SJCRH30 (cell line): ENCODE measurements around the gene GDA. TPM values are rescaled to one million over a fixed set of nuclear protein-coding genes. Genes with fewer than 3 reads are reported as not detected.

Experiments used
- DNase-seq, 2 experiments: peaks; one replicate each; pipeline ENCODE4 v3.0.0-alpha.2; 2015 to 2020
- H3K27ac ChIP-seq: fragments of 250-450 bp; sonication (Bioruptor Pico); 2 replicates; pipeline ENCODE4 v1.5.1; 2020; ENCODE audit warnings: mild to moderate bottlenecking, moderate library complexity
- H3K27me3 ChIP-seq: fragments of 250-450 bp; sonication (Bioruptor Pico); 2 replicates; pipeline ENCODE4 v1.5.1; 2020; ENCODE audit warnings: mild to moderate bottlenecking, moderate library complexity
- H3K36me3 ChIP-seq: fragments of 250-450 bp; sonication (Bioruptor Pico); 2 replicates; pipeline ENCODE4 v1.5.1; 2020; ENCODE audit warnings: mild to moderate bottlenecking, moderate library complexity
- H3K4me1 ChIP-seq: fragments of 250-450 bp; sonication (Bioruptor Pico); 2 replicates; pipeline ENCODE4 v1.5.1; 2020; ENCODE audit warnings: mild to moderate bottlenecking, moderate library complexity
- H3K4me3 ChIP-seq: fragments of 250-450 bp; sonication (Bioruptor Pico); 2 replicates; pipeline ENCODE4 v1.5.1; 2020; ENCODE audit warnings: mild to moderate bottlenecking, moderate library complexity
- H3K9me3 ChIP-seq: fragments of 250-450 bp; sonication (Bioruptor Pico); replicated peaks from 2 replicates; pipeline ENCODE4 v1.5.1; 2020; ENCODE audit warnings: mild to moderate bottlenecking, moderate library complexity
- total RNA-seq: library from RNA; depleted of rRNA; stranded (reverse); fragments of >200 nt; shearing (Covaris generic); gene quantifications from 2 replicates; pipeline ENCODE4 v1.2.3, GENCODE V29; 2014

The GDA gene
- total RNA-seq, 1 experiment from 2014 or later, result not detected

DNA sequence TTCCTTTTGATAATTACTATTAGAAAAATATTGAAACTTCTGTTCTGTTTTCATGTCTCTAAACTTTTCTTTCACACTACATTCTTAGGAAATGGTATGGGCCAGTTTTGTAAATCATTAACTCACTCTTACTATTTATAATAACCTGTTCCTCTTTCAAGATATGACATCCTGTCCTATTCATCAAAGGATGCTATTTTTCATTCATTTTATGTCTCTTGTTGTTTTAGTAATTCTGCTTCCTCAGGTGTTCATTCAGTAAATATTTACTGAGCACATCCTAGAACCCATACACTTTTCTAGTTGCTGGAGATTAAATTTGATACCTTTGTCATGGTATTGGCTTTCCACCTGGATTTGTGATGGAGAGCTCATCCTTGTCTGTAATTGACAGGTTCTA lies 58.0 kb downstream of the GDA start:
- Histone ChIP-seq H3K27ac (no peak overlapping the region), H3K27me3 (peaks cover 19% of the 10 kb centered on the region), H3K4me3 (no peak overlapping the region), H3K4me1 (no peaks in the 10 kb centered on the region), H3K36me3 (no peaks in the 10 kb centered on the region), H3K9me3 (no peaks in the 10 kb centered on the region)
- no peak for DNase-seq

- DNase-seq, result no peak
- H3K36me3 ChIP-seq, result no peaks in the 10 kb centered on the region
- H3K4me3 ChIP-seq, result no peak overlapping the region
- no peaks in the 10 kb centered on the region for H3K4me1 ChIP-seq
- no peak overlapping the region for H3K27ac ChIP-seq
- no peaks in the 10 kb centered on the region for H3K9me3 ChIP-seq
- H3K27me3 ChIP-seq, result peaks cover 14% of the 10 kb centered on the region; the same call in 1 of the 2 replicates
Observed at GRCh38 chr9:72210522-72210921, 61.3 kb downstream of the GDA start.

DNA sequence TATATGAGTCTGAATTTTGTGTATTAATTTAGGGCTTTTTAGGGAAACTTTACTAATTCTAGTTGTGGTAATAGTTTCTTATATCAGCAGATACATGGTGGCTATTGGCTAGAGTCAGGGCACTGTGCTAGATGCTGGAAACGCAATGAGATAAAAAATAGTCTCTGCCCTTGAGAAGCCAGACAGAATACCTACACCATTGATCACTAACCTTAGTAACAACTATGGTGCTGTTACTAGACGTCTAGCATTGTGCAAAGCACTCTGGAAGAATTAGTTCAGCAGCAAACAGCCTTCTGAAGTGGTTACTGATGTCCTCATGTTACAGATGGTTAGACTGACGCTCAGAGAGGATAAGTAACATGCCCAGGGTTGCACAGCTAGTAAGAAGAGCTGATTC lies 61.8 kb downstream of the GDA start:
- Histone ChIP-seq H3K4me3 (no peak overlapping the region), H3K36me3 (no peaks in the 10 kb centered on the region), H3K4me1 (no peaks in the 10 kb centered on the region), H3K9me3 (no peaks in the 10 kb centered on the region), H3K27ac (no peak overlapping the region), H3K27me3 (peaks cover 14% of the 10 kb centered on the region; the same call in 1 of the 2 replicates)
- no peak for DNase-seq

- Histone ChIP-seq H3K27ac (no peak overlapping the region), H3K36me3 (no peaks in the 10 kb centered on the region), H3K9me3 (no peaks in the 10 kb centered on the region), H3K27me3 (peaks cover 18% of the 10 kb centered on the region; the same call in 1 of the 2 replicates), H3K4me1 (no peaks in the 10 kb centered on the region), H3K4me3 (no peak overlapping the region)
- no peak for DNase-seq
Observed at GRCh38 chr9:72213906-72214305, 64.7 kb downstream of the GDA start.

GRCh38 chr9:72217306-72217842 lies 68.1 kb downstream of the GDA start:
- no peaks in the 10 kb centered on the region for H3K4me1 ChIP-seq
- H3K36me3 ChIP-seq, result no peaks in the 10 kb centered on the region
- no peak overlapping the region for H3K4me3 ChIP-seq
- H3K27me3 ChIP-seq, result peaks cover 5% of the 10 kb centered on the region; the same call in 1 of the 2 replicates
- no peak overlapping the region for H3K27ac ChIP-seq
- no peak for DNase-seq
- no peaks in the 10 kb centered on the region for H3K9me3 ChIP-seq

DNA sequence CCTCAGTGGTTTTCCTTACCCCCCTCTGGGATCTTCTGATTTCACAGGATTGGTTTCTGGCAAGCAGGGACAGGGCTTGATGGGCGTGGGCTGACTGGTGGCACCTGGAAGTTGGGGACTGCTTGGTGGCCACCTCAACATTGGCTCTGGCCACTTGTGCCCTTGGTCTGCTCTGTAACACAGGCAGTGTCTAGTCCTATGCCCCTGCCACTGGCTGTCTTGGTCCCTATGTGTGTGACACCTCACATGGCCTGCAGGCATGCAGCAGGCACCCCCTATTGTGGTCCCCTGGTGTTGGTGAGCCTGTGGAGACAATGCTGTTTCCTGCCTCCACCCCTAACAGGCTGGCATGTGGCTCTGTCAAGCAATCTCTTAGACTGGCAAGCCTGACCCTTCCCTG lies 71.3 kb downstream of the GDA start:
- H3K27ac ChIP-seq, result no peak overlapping the region
- H3K9me3 ChIP-seq, result no peaks in the 10 kb centered on the region
- H3K36me3 ChIP-seq, result no peaks in the 10 kb centered on the region
- DNase-seq, result no peak
- peaks cover 11% of the 10 kb centered on the region; the same call in 1 of the 2 replicates for H3K27me3 ChIP-seq
- no peak overlapping the region for H3K4me3 ChIP-seq
- no peaks in the 10 kb centered on the region for H3K4me1 ChIP-seq

- DNase-seq, result no peak
- no peaks in the 10 kb centered on the region for H3K4me1 ChIP-seq
- H3K27me3 ChIP-seq, result peaks cover 6% of the 10 kb centered on the region; the same call in 1 of the 2 replicates
- no peak overlapping the region for H3K27ac ChIP-seq
- H3K36me3 ChIP-seq, result no peaks in the 10 kb centered on the region
- H3K9me3 ChIP-seq, result no peaks in the 10 kb centered on the region
- no peak overlapping the region for H3K4me3 ChIP-seq
Observed at GRCh38 chr9:72226146-72226812, 77.0 kb downstream of the GDA start.

- no peaks in the 10 kb centered on the region for H3K9me3 ChIP-seq
Observed at GRCh38 chr9:72228282-72228681, 79.0 kb downstream of the GDA start.

GRCh38 chr9:72232778-72233177 lies 83.5 kb downstream of the GDA start:
- no peak overlapping the region for H3K4me3 ChIP-seq
- H3K36me3 ChIP-seq, result no peaks in the 10 kb centered on the region
- no peaks in the 10 kb centered on the region for H3K27me3 ChIP-seq
- H3K9me3 ChIP-seq, result no peaks in the 10 kb centered on the region
- no peak for DNase-seq
- no peak overlapping the region for H3K27ac ChIP-seq
- no peaks in the 10 kb centered on the region for H3K4me1 ChIP-seq

More at GRCh38 chr9:72228282-72228681, 79.0 kb downstream of the GDA start:
- Histone ChIP-seq H3K27ac (no peak overlapping the region), H3K27me3 (peaks cover 6% of the 10 kb centered on the region; the same call in 1 of the 2 replicates), H3K4me3 (no peak overlapping the region), H3K4me1 (no peaks in the 10 kb centered on the region), H3K36me3 (no peaks in the 10 kb centered on the region)
- DNase-seq, result no peak

DNA sequence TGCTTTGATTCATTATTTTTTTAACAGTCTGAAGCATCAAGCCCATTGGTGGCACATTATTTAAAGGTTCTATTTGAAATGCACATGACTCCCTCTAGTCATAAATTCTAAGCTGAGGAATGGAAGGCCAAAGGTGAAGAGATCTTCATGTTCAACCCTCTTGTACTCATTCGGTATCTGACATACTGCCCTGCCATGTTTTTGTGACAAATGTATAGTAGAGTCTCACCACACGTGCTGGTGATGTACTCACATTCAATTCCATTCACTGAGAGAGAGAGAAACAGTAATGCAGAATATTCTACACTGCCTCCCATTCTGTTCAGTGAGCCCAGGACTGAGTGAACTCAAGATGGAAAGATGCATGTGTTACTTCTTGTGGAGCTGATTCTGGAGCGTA lies 98.3 kb downstream of the GDA start:
- no peaks in the 10 kb centered on the region for H3K36me3 ChIP-seq
- H3K4me1 ChIP-seq, result no peaks in the 10 kb centered on the region
- no peaks in the 10 kb centered on the region for H3K9me3 ChIP-seq
- no peak for DNase-seq
- no peak overlapping the region for H3K4me3 ChIP-seq
- H3K27ac ChIP-seq, result no peak overlapping the region
- H3K27me3 ChIP-seq, result peaks cover 5% of the 10 kb centered on the region

- no peak overlapping the region for H3K27ac ChIP-seq
- peaks cover 5% of the 10 kb centered on the region; the same call in 1 of the 2 replicates for H3K27me3 ChIP-seq
- no peaks in the 10 kb centered on the region for H3K36me3 ChIP-seq
- no peaks in the 10 kb centered on the region for H3K4me1 ChIP-seq
- no peak overlapping the region for H3K4me3 ChIP-seq
- no peak for DNase-seq
- H3K9me3 ChIP-seq, result no peaks in the 10 kb centered on the region
Observed at GRCh38 chr9:72251589-72251988, 102.3 kb downstream of the GDA start.

GRCh38 chr9:72254901-72255545 lies 105.8 kb downstream of the GDA start:
- Histone ChIP-seq H3K27me3 (peaks cover under 1% of the 10 kb centered on the region; the same call in 1 of the 2 replicates), H3K27ac (no peak overlapping the region), H3K9me3 (no peaks in the 10 kb centered on the region)

GRCh38 chr9:72255569-72255968 lies 106.3 kb downstream of the GDA start:
- Histone ChIP-seq H3K27ac (no peak overlapping the region), H3K4me3 (no peak overlapping the region), H3K27me3 (peaks cover under 1% of the 10 kb centered on the region; the same call in 1 of the 2 replicates), H3K9me3 (no peaks in the 10 kb centered on the region), H3K4me1 (no peaks in the 10 kb centered on the region), H3K36me3 (no peaks in the 10 kb centered on the region)
- DNase-seq, result no peak

More at GRCh38 chr9:72254901-72255545, 105.8 kb downstream of the GDA start:
- H3K36me3 ChIP-seq, result no peaks in the 10 kb centered on the region
- no peaks in the 10 kb centered on the region for H3K4me1 ChIP-seq
- no peak overlapping the region for H3K4me3 ChIP-seq
- DNase-seq, result no peak

DNA sequence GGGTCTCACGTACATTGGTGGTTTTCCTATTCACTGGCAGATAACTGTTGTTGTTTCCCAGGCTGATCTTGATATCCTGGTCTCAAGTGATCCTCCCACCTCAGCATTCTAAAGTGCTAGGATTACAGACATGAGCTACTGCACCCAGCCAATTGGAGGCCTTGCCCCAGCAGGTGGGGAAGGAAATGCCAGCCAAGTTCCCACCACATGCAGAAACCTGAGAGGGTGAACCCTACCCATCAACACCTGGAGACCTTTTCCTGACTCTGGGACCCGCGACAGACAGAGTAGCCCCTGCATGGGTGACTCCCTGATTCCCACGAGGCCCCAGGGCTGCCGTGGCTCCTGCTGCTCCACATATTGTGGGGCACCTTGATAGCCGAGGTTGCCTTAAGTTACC lies 107.7 kb downstream of the GDA start:
- Histone ChIP-seq H3K9me3 (no peaks in the 10 kb centered on the region), H3K36me3 (no peaks in the 10 kb centered on the region), H3K4me3 (no peak overlapping the region), H3K4me1 (no peaks in the 10 kb centered on the region), H3K27ac (no peak overlapping the region), H3K27me3 (0 out of 2 replicates have a peak, but pooled peaks cover 4% of the 10 kb centered on the region)
- no peak for DNase-seq

DNA sequence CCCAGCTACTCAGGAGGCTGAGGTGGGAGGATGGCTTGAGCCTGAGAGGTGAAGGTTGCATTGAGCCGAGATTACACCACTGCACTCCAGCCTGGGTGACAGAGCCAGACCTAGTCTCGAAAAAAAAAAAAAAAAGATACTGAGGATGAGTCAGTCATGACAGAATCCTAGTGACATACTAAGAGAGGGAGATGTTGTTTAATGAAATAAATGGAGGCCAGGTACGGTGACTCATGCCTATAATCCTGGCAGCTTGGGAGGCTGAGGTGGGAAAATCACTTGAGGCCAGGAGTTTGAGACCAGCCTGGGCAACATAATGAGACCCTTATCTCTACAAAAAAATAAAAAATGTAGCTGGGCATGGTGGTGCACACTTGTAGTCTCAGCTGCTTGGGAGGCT lies 108.6 kb downstream of the GDA start:
- Histone ChIP-seq H3K27me3 (0 out of 2 replicates have a peak, but pooled peaks cover 4% of the 10 kb centered on the region), H3K27ac (no peak overlapping the region), H3K4me3 (no peak overlapping the region), H3K9me3 (no peaks in the 10 kb centered on the region), H3K4me1 (no peaks in the 10 kb centered on the region), H3K36me3 (no peaks in the 10 kb centered on the region)
- no peak for DNase-seq
